Left ventricle myocardium inferior (tissue), 1 donor: ENCODE data around the gene ATP2C2. TPM values are rescaled to one million over a fixed set of nuclear protein-coding genes. Genes with fewer than 3 reads are reported as not detected.

Experiments used
- DNase-seq: peaks from one replicate; pipeline ENCODE4 v3.0.0-alpha.2; 2020
- H3K27ac ChIP-seq: fragments of 200-600 bp; replicated peaks from 2 replicates; pipeline ENCODE4 v1.8.0; 2021
- H3K27me3 ChIP-seq: fragments of 200-600 bp; 2 replicates; pipeline ENCODE4 v1.8.0; 2021; ENCODE audit warnings: low read depth
- H3K36me3 ChIP-seq: fragments of 200-600 bp; 2 replicates; pipeline ENCODE4 v1.8.0; 2021
- H3K4me1 ChIP-seq: fragments of 200-600 bp; 2 replicates; pipeline ENCODE4 v1.8.0; 2021
- H3K4me3 ChIP-seq: fragments of 200-600 bp; 2 replicates; pipeline ENCODE4 v1.8.0; 2021; ENCODE audit warnings: mild to moderate bottlenecking, moderate library complexity
- H3K9me3 ChIP-seq: fragments of 200-600 bp; replicated peaks from 2 replicates; pipeline ENCODE4 v1.8.0; 2021
- CTCF ChIP-seq: fragments of 200-600 bp; IDR thresholded peaks from 2 replicates; pipeline ENCODE4 v1.8.0; 2021; ENCODE audit warnings: antibody characterized with exemption, mild to moderate bottlenecking, borderline replicate concordance
- intact Hi-C: fragments of 100-400 bp; cut with micrococcal nuclease; formaldehyde crosslinking; loops from one replicate; pipeline ENCODE4 v1.11.0; 2022
- total RNA-seq: library from RNA; stranded (reverse); fragmentation: NEBNext Ultra II Directional; extraction: Animal tissue kit (Norgen Biotek cat#: 25700); gene quantifications from one replicate; pipeline ENCODE4 v1.2.1, GENCODE V29; 2021
- donor health status: DM: no; HTN: yes; CAD: no; lungs with severe emphysema.

Gene ATP2C2
- total RNA-seq, 1 donor from 2014 or later, result not detected

- no peak for DNase-seq
- no peaks in the 10 kb centered on the region for H3K36me3 ChIP-seq
- no peaks in the 10 kb centered on the region for H3K4me1 ChIP-seq
- intact Hi-C loops, result no loop called here
- no peak overlapping the region for H3K27ac ChIP-seq
- H3K4me3 ChIP-seq, result no peak overlapping the region
- peaks cover 31% of the 10 kb centered on the region for H3K27me3 ChIP-seq
- no peak for TF ChIP-seq CTCF
- no peaks in the 10 kb centered on the region for H3K9me3 ChIP-seq
Observed at GRCh38 chr16:84361546-84361945, 6.8 kb upstream of the ATP2C2 start.

DNA sequence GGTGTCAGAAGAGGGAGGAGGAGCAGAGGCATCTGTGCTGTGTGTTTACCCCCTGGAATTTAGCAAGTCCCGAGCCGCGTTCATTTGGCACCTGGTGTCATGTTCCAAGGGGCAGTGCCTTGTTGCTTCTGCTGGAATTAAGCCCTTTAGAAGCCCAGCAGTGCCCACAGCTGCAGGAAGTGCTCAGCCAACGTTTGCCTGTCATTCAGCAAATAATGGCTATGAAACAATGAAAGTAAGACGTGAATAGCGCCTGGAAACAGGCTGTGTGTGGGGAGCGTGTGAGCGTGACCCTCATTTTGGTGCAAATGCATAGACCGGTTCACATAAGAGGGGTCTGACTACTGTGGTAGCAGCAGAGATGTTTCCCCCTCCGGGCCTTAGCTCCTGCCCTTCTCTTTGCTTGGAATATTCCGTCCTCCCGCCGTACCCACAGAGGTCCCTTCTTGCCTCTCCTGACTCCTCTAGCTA, 5.8 kb upstream of the ATP2C2 start:
- Histone ChIP-seq H3K9me3 (no peaks in the 10 kb centered on the region), H3K27ac (no peak overlapping the region), H3K4me1 (no peaks in the 10 kb centered on the region), H3K4me3 (no peak overlapping the region), H3K27me3 (peaks cover 37% of the 10 kb centered on the region), H3K36me3 (no peaks in the 10 kb centered on the region)
- no peak for TF ChIP-seq CTCF
- no peak for DNase-seq
- intact Hi-C loops, result no loop called here

DNA sequence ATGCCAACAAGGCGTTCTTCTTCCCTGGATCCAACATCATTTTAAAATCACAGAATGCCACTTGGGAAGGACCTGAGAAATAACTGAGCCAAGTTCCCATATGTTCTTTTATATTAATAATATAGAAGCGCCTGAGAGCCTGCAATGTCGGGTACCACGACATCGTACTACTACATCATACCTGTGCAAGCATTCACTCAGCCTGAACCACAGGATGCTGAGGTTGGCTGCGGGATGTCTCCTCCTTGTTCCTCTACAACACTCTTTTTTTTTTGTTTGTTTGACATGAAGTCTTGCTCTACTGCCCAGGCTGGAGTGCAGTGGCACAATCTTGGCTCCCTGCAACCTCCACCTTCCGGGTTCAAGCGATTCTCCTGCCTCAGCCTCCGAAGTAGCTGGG, 2.1 kb upstream of the ATP2C2 start:
- DNase-seq, result no peak
- Histone ChIP-seq H3K27ac (no peak overlapping the region), H3K27me3 (peaks cover 74% of the 10 kb centered on the region), H3K9me3 (no peaks in the 10 kb centered on the region), H3K36me3 (no peaks in the 10 kb centered on the region), H3K4me1 (peaks cover 8% of the 10 kb centered on the region), H3K4me3 (no peak overlapping the region)
- no peak for TF ChIP-seq CTCF
- intact Hi-C loops, result no loop called here

DNA sequence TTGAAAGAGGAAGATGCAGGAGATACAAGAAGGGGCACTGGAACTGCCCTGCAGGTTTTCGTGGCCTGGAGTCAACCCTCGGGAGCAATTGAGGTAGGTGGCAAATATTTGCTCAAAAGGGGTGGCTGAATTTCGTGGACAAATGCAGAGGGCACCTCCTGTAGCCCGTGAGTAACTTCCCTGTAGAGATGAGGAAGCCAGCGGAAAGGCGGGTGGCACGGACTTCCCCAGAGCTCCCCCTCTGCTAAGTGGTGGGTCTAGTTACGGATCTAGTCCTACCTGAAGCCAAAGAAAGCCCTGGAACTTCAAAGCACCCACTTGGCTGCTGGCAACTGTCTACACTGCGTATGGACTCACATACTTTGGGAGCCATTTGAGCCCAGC, 1.0 kb upstream of the ATP2C2 start:
- H3K9me3 ChIP-seq, result no peaks in the 10 kb centered on the region
- H3K27ac ChIP-seq, result no peak overlapping the region
- no peak for TF ChIP-seq CTCF
- no peak for DNase-seq
- no peaks in the 10 kb centered on the region for H3K36me3 ChIP-seq
- H3K4me1 ChIP-seq, result peaks cover 8% of the 10 kb centered on the region
- intact Hi-C loops, result no loop called here
- H3K4me3 ChIP-seq, result no peak overlapping the region
- H3K27me3 ChIP-seq, result peaks cover 85% of the 10 kb centered on the region

- Histone ChIP-seq H3K4me1 (peaks cover 8% of the 10 kb centered on the region), H3K9me3 (no peaks in the 10 kb centered on the region), H3K27ac (no peak overlapping the region), H3K36me3 (no peaks in the 10 kb centered on the region), H3K27me3 (peaks cover 90% of the 10 kb centered on the region), H3K4me3 (peak overlapping the region; percentile 25)
- TF ChIP-seq CTCF, result no peak
- intact Hi-C loops, result no loop called here
- DNase-seq, result no peak
Observed at GRCh38 chr16:84367750-84368307, 509 bp upstream of the ATP2C2 start.
